Measurements from ENCODE around the gene USP6NL.

USP6NL gene

GRCh38 chr10:11626071-11626470, 14.6 kb upstream of the USP6NL start:
- Histone ChIP-seq H3K27me3 (ENCODE audit: insufficient read depth, poor library complexity, severe bottlenecking) (no peaks in the 10 kb centered on the region), H3K4me3 (replicated peaks; ENCODE audit: insufficient read depth, low read length) (no peak overlapping the region), H3K27ac (replicated peaks) (no peak overlapping the region)
- no peak for TF ChIP-seq REST (IDR thresholded peaks at IDR 0.05; ENCODE audit: insufficient replicate concordance, low read depth)
- no peak for TF ChIP-seq GABPA (IDR thresholded peaks at IDR 0.05; ENCODE audit: low read depth)
- TF ChIP-seq POLR2AphosphoS5 (IDR thresholded peaks at IDR 0.05; ENCODE audit: low read depth), result no peak
- TF ChIP-seq SPI1 (IDR thresholded peaks at IDR 0.05; ENCODE audit: borderline replicate concordance, low read depth), result no peak
- no peak for TF ChIP-seq CTCF (IDR thresholded peaks at IDR 0.05; ENCODE audit: insufficient read depth, low read length)
- no peak for DNase-seq (ENCODE audit: low read depth in 1 of 2, low spot score in 1 of 2)

- Histone ChIP-seq H3K27ac (replicated peaks) (no peak overlapping the region), H3K4me3 (replicated peaks; ENCODE audit: insufficient read depth, low read length) (no peak overlapping the region), H3K27me3 (ENCODE audit: insufficient read depth, poor library complexity, severe bottlenecking) (no peaks in the 10 kb centered on the region)
- TF ChIP-seq SPI1 (IDR thresholded peaks at IDR 0.05; ENCODE audit: borderline replicate concordance, low read depth) (no peak), GABPA (IDR thresholded peaks at IDR 0.05; ENCODE audit: low read depth) (no peak), REST (IDR thresholded peaks at IDR 0.05; ENCODE audit: insufficient replicate concordance, low read depth) (no peak), CTCF (IDR thresholded peaks at IDR 0.05; ENCODE audit: insufficient read depth, low read length) (no peak), POLR2AphosphoS5 (IDR thresholded peaks at IDR 0.05; ENCODE audit: low read depth) (no peak)
- no peak for DNase-seq (ENCODE audit: low read depth in 1 of 2, low spot score in 1 of 2)
Measured at GRCh38 chr10:11625019-11625735, 13.7 kb upstream of the USP6NL start.

GRCh38 chr10:11617233-11617632, 5.8 kb upstream of the USP6NL start:
- Histone ChIP-seq H3K4me3 (replicated peaks; ENCODE audit: insufficient read depth, low read length) (no peak overlapping the region), H3K27ac (replicated peaks) (no peak overlapping the region), H3K27me3 (ENCODE audit: insufficient read depth, poor library complexity, severe bottlenecking) (no peaks in the 10 kb centered on the region)
- TF ChIP-seq CTCF (IDR thresholded peaks at IDR 0.05; ENCODE audit: insufficient read depth, low read length) (no peak), REST (IDR thresholded peaks at IDR 0.05; ENCODE audit: insufficient replicate concordance, low read depth) (no peak), POLR2AphosphoS5 (IDR thresholded peaks at IDR 0.05; ENCODE audit: low read depth) (no peak), SPI1 (IDR thresholded peaks at IDR 0.05; ENCODE audit: borderline replicate concordance, low read depth) (no peak), GABPA (IDR thresholded peaks at IDR 0.05; ENCODE audit: low read depth) (no peak)
- DNase-seq (ENCODE audit: low read depth in 1 of 2, low spot score in 1 of 2), result no peak

Data from HL-60 (cell line).